ENCODE results near the gene MOAP1. TPM values are rescaled to one million over a fixed set of nuclear protein-coding genes. Genes with fewer than 3 reads are reported as not detected.
"Not testable (repeated sequence)": the region's sequence is repeated elsewhere in the genome, so short reads cannot be mapped to it uniquely, and the experiment has no call there.

MOAP1 gene
- total RNA-seq, 1 donor from 2014 or later, result 16.1 TPM

DNA sequence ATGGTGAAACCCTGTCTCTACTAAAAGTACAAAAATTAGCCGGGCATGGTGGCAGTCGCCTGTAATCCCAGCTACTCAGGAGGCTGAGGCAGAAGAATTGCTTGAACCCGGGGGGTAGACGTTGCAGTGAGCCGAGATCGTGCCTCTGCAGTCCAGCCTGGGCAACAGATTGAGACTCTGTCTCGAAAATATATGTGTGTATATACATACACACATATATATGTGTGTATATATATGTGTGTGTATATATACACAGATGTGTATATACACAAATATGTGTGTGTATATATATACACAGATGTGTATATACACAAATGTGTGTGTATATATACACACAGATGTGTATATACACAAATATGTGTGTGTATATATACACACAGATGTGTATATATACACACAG is 26.3 kb downstream of the MOAP1 start:
- H3K27me3 Mint-ChIP-seq (ENCODE audit: low read depth, unreplicated experiment); H3K4me2 ChIP-seq (ENCODE audit: low read length); H3K4me1 ChIP-seq (ENCODE audit: insufficient read depth, low read length); H3K36me3 Mint-ChIP-seq (ENCODE audit: low read depth, unreplicated experiment); H3K9me3 Mint-ChIP-seq (ENCODE audit: unreplicated experiment); FAIRE-seq; H3K4me1 Mint-ChIP-seq (ENCODE audit: low read depth, unreplicated experiment); H3K36me3 ChIP-seq (ENCODE audit: insufficient read depth, low read length); H3K4me3 Mint-ChIP-seq (ENCODE audit: unreplicated experiment); H4K20me1 ChIP-seq (ENCODE audit: insufficient read depth, low read length); H3K9ac ChIP-seq (ENCODE audit: low read length); H3K4me3 ChIP-seq (ENCODE audit: insufficient read depth, low read depth, low read length); DNase-seq (ENCODE audit: low read depth); H2AFZ ChIP-seq (ENCODE audit: low read depth, low read length); H3K27me3 ChIP-seq (ENCODE audit: insufficient read depth, low read length); H3K9me3 ChIP-seq (ENCODE audit: insufficient read depth, low read depth, low read length); H3K27ac ChIP-seq (ENCODE audit: low read depth, low read length); H3K27ac Mint-ChIP-seq (ENCODE audit: unreplicated experiment); H3K79me2 ChIP-seq (ENCODE audit: insufficient read depth, low read length): not testable (repeated sequence)

DNA sequence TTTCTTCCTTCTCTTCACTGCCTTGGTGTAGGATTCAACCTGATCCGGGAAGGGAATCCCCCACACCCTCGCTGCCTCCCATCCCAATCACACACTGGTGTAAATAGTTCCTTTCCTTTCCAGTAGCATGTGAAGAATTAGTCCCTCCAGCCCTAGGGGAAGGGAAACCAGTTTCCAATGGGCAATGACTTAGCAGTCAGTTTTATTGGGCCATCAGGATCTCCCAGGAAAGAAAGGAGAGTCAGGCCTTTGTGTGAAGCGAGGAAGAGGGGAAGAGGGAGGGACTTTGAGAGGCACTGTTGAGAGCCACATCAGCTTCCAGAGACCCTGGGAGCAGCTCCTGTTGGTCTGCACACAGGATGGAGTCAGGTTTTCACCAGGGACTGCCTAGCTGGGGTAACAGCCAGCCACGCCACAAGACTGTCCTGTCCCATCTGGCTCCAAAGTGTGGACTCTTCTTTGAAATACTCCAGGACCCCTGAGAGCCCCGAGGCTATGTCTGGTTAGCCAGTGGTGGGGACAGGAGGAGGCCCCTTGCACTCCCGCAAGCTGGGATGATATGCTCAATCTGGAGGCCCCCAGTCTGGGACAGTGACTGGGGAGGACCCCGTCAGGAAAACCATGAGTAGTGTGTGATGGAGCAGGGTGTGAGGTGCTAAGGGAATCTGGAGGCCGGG is 27.9 kb downstream of the MOAP1 start:
- Histone ChIP-seq H4K20me1 (ENCODE audit: insufficient read depth, low read length) (no peaks in the 10 kb centered on the region), H3K4me1 (ENCODE audit: insufficient read depth, low read length) (no peaks in the 10 kb centered on the region), H3K27ac (ENCODE audit: low read depth, low read length) (no peak overlapping the region), H3K9ac (ENCODE audit: low read length) (no peak overlapping the region), H3K27me3 (ENCODE audit: insufficient read depth, low read length) (no peaks in the 10 kb centered on the region), H3K4me2 (ENCODE audit: low read length) (no peak overlapping the region), H2AFZ (ENCODE audit: low read depth, low read length) (no peak overlapping the region), H3K79me2 (ENCODE audit: insufficient read depth, low read length) (no peaks in the 10 kb centered on the region), H3K4me3 (ENCODE audit: insufficient read depth, low read depth, low read length) (no peak overlapping the region), H3K9me3 (ENCODE audit: insufficient read depth, low read depth, low read length) (no peaks in the 10 kb centered on the region), H3K36me3 (ENCODE audit: insufficient read depth, low read length) (no peaks in the 10 kb centered on the region)
- H3K4me3 Mint-ChIP-seq (ENCODE audit: unreplicated experiment), result no peak overlapping the region
- no peak for FAIRE-seq
- H3K36me3 Mint-ChIP-seq (ENCODE audit: low read depth, unreplicated experiment), result no peaks in the 10 kb centered on the region
- no peak overlapping the region for H3K27ac Mint-ChIP-seq (ENCODE audit: unreplicated experiment)
- TF ChIP-seq, protein P1, sequence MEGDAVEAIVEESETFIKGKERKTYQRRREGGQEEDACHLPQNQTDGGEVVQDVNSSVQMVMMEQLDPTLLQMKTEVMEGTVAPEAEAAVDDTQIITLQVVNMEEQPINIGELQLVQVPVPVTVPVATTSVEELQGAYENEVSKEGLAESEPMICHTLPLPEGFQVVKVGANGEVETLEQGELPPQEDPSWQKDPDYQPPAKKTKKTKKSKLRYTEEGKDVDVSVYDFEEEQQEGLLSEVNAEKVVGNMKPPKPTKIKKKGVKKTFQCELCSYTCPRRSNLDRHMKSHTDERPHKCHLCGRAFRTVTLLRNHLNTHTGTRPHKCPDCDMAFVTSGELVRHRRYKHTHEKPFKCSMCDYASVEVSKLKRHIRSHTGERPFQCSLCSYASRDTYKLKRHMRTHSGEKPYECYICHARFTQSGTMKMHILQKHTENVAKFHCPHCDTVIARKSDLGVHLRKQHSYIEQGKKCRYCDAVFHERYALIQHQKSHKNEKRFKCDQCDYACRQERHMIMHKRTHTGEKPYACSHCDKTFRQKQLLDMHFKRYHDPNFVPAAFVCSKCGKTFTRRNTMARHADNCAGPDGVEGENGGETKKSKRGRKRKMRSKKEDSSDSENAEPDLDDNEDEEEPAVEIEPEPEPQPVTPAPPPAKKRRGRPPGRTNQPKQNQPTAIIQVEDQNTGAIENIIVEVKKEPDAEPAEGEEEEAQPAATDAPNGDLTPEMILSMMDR (IDR thresholded peaks at IDR 0.05; ENCODE audit: insufficient read depth, low read depth, low read length), result no peak
- TF ChIP-seq EZH2 (IDR thresholded peaks at IDR 0.05; ENCODE audit: insufficient read depth, low read length), result no peak
- H3K27me3 Mint-ChIP-seq (ENCODE audit: low read depth, unreplicated experiment), result peaks cover 2% of the 10 kb centered on the region
- no peaks in the 10 kb centered on the region for H3K4me1 Mint-ChIP-seq (ENCODE audit: low read depth, unreplicated experiment)
- no peaks in the 10 kb centered on the region for H3K9me3 Mint-ChIP-seq (ENCODE audit: unreplicated experiment)
- no peak for DNase-seq (ENCODE audit: low read depth)

DNA sequence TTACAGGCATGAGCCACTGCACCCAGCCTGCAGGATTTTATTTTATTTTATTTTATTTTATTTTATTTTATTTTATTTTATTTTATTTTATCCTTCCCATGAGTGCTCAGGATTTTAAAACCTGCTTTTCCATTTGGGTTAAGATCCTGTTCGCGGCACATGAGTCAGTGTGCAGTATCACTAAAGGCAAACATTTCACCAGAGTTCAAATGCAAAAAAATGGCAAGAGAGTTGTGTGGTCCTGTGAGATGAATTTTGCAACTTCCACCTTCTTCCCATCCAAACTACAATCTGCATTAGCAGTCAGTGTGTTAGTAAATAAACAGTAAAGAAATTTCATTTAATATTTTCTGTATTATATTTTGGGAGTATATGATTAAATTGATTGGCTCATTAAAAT is 29.0 kb downstream of the MOAP1 start:
- no peaks in the 10 kb centered on the region for H3K9me3 ChIP-seq (ENCODE audit: insufficient read depth, low read depth, low read length)
- no peaks in the 10 kb centered on the region for H3K9me3 Mint-ChIP-seq (ENCODE audit: unreplicated experiment)
- no peak overlapping the region for H3K27ac Mint-ChIP-seq (ENCODE audit: unreplicated experiment)
- DNase-seq (ENCODE audit: low read depth) (no peak), FAIRE-seq (no peak)
- no peak for TF ChIP-seq EZH2 (IDR thresholded peaks at IDR 0.05; ENCODE audit: insufficient read depth, low read length)
- TF ChIP-seq, protein P1 (IDR thresholded peaks at IDR 0.05; ENCODE audit: insufficient read depth, low read depth, low read length), result no peak
- H3K4me3 Mint-ChIP-seq (ENCODE audit: unreplicated experiment), result no peak overlapping the region
- no peaks in the 10 kb centered on the region for H3K27me3 ChIP-seq (ENCODE audit: insufficient read depth, low read length)
- H3K4me2 ChIP-seq (ENCODE audit: low read length), result no peak overlapping the region
- H3K9ac ChIP-seq (ENCODE audit: low read length), result no peak overlapping the region
- H2AFZ ChIP-seq (ENCODE audit: low read depth, low read length), result no peak overlapping the region
- H3K27me3 Mint-ChIP-seq (ENCODE audit: low read depth, unreplicated experiment), result peaks cover 2% of the 10 kb centered on the region
- H4K20me1 ChIP-seq (ENCODE audit: insufficient read depth, low read length), result no peaks in the 10 kb centered on the region
- no peaks in the 10 kb centered on the region for H3K79me2 ChIP-seq (ENCODE audit: insufficient read depth, low read length)
- H3K4me1 ChIP-seq (ENCODE audit: insufficient read depth, low read length), result no peaks in the 10 kb centered on the region
- H3K36me3 Mint-ChIP-seq (ENCODE audit: low read depth, unreplicated experiment), result no peaks in the 10 kb centered on the region
- H3K4me1 Mint-ChIP-seq (ENCODE audit: low read depth, unreplicated experiment), result no peaks in the 10 kb centered on the region
- H3K4me3 ChIP-seq (ENCODE audit: insufficient read depth, low read depth, low read length), result no peak overlapping the region
- H3K27ac ChIP-seq (ENCODE audit: low read depth, low read length), result no peak overlapping the region
- H3K36me3 ChIP-seq (ENCODE audit: insufficient read depth, low read length), result no peaks in the 10 kb centered on the region

Measured in astrocyte (in vitro differentiated cells and primary cell).